H1 (cell line): ENCODE measurements around the gene NAA60. TPM values are rescaled to one million over a fixed set of nuclear protein-coding genes. Genes with fewer than 3 reads are reported as not detected.

Source experiments
- CTCF ChIA-PET: fragments of 300-600 bp; sonication (Branson Sonifier 250); formaldehyde crosslinking; loops from one replicate; lab custom pipeline; 2021; ENCODE audit not compliant: partially characterized antibody; lab: Charles Lee
- POLR2A ChIA-PET: fragments of 300-600 bp; sonication (Branson Sonifier 250); formaldehyde crosslinking; loops from one replicate; lab custom pipeline; 2021; ENCODE audit warnings: inconsistent platforms; ENCODE audit not compliant: partially characterized antibody; lab: Charles Lee
- DNase-seq, 2 experiments: peaks; one replicate each; pipeline versions ENCODE4 v3.0.0 to v3.0.0-alpha.2; 2010 to 2022; ENCODE audit warnings: low spot score in 2 of 2, low read depth in 1 of 2, mixed read lengths in 1 of 2
- FAIRE-seq: peaks from 2 replicates; lab custom pipeline; 2011; peaks lifted over from hg19 to GRCh38; lab: Jason Lieb, UNC
- H2AFZ ChIP-seq: 2 replicates; pipeline ENCODE4 v1.8.1; 2012; ENCODE audit warnings: low read length, inconsistent platforms
- H2AK5ac ChIP-seq: 2 replicates; pipeline ENCODE4 v1.6.1; 2013; ENCODE audit warnings: low read depth, low read length
- H2BK120ac ChIP-seq: replicated peaks from 2 replicates; pipeline ENCODE3; 2013; ENCODE audit warnings: low read depth, low read length, inconsistent platforms
- H2BK12ac ChIP-seq: 2 replicates; pipeline ENCODE4 v1.6.1; 2013; ENCODE audit warnings: low read depth, low read length
- H2BK15ac ChIP-seq: 2 replicates; pipeline ENCODE4 v1.6.1; 2013; ENCODE audit warnings: low read length
- H2BK20ac ChIP-seq: 2 replicates; pipeline ENCODE4 v1.6.1; 2013; ENCODE audit warnings: low read length
- H2BK5ac ChIP-seq: 2 replicates; pipeline ENCODE4 v1.6.1; 2013; ENCODE audit warnings: low read depth, low read length
- H3K14ac ChIP-seq: 2 replicates; pipeline ENCODE4 v1.6.1; 2013; ENCODE audit warnings: inconsistent platforms; ENCODE audit not compliant: insufficient read length
- H3K18ac ChIP-seq: 2 replicates; pipeline ENCODE4 v1.6.1; 2013; ENCODE audit warnings: low read length; ENCODE audit errors: extremely low read depth
- H3K23ac ChIP-seq: 2 replicates; pipeline ENCODE4 v1.6.1; 2013; ENCODE audit warnings: inconsistent platforms; ENCODE audit not compliant: insufficient read length
- H3K23me2 ChIP-seq: 2 replicates; pipeline ENCODE4 v1.6.1; 2013; ENCODE audit warnings: low read depth, low read length
- H3K27ac ChIP-seq: 2 replicates; pipeline ENCODE4 v1.6.1; 2011; ENCODE audit warnings: low read depth, low read length, inconsistent platforms
- H3K27me3 ChIP-seq, 4 experiments: replicated peaks in 1 of 4; 1 replicate in 1 of 4; 2 replicates in 3 of 4; pipeline versions ENCODE4 v1.6.1 to v1.8.1; 2011 to 2013; ENCODE audit warnings: low read length in 3 of 4, mild to moderate bottlenecking in 3 of 4, inconsistent platforms in 2 of 4, mixed read lengths in 2 of 4, moderate library complexity in 1 of 4; ENCODE audit not compliant: control insufficient read depth in 3 of 4, insufficient read depth in 3 of 4; ENCODE audit errors: extremely low read depth in 1 of 4
- H3K36me3 ChIP-seq, 4 experiments: 2 replicates each; pipeline versions ENCODE4 v1.6.1 to v1.8.1; 2011 to 2013; ENCODE audit warnings: mild to moderate bottlenecking in 4 of 4, low read length in 3 of 4, moderate library complexity in 2 of 4, control low read depth in 1 of 4, inconsistent platforms in 1 of 4; ENCODE audit not compliant: insufficient read depth in 4 of 4, control insufficient read depth in 2 of 4
- H3K4ac ChIP-seq: replicated peaks from 2 replicates; pipeline ENCODE3; 2013; ENCODE audit warnings: low read length, low read depth, mixed read lengths, inconsistent platforms; ENCODE audit not compliant: insufficient read length
- H3K4me1 ChIP-seq, 4 experiments: replicated peaks in 1 of 4; 1 replicate in 1 of 4; 2 replicates in 3 of 4; pipeline versions ENCODE4 v1.6.1 to v1.8.1; 2011 to 2013; ENCODE audit warnings: low read length in 3 of 4, inconsistent platforms in 2 of 4, mixed read lengths in 1 of 4; ENCODE audit not compliant: insufficient read depth in 4 of 4, control insufficient read depth in 3 of 4
- H3K4me2 ChIP-seq, 2 experiments: 2 replicates each; pipeline versions ENCODE4 v1.6.1 to v1.8.1; 2011 to 2013; ENCODE audit warnings: low read depth in 2 of 2, low read length in 2 of 2, control low read depth in 1 of 2, inconsistent platforms in 1 of 2, mild to moderate bottlenecking in 1 of 2; ENCODE audit not compliant: insufficient read depth in 1 of 2
- H3K4me3 ChIP-seq, 4 experiments: fragments of 200-600, 300-600 bp in 1 of 4; sonication (generic), shearing (Covaris generic), sonication (Bioruptor Twin) in 1 of 4; 2 replicates each; pipeline versions ENCODE4 v1.5.1 to v1.8.1; 2011 to 2016; ENCODE audit warnings: low read length in 4 of 4, low read depth in 3 of 4, control low read depth in 2 of 4, inconsistent platforms in 2 of 4, mild to moderate bottlenecking in 2 of 4, mixed read lengths in 1 of 4, moderate library complexity in 1 of 4; ENCODE audit not compliant: insufficient read depth in 2 of 4; ENCODE audit errors: extremely low read depth in 1 of 4
- H3K56ac ChIP-seq: replicated peaks from 2 replicates; pipeline ENCODE3; 2013; ENCODE audit warnings: low read depth, mild to moderate bottlenecking, mixed read lengths, low read length, inconsistent platforms; ENCODE audit not compliant: insufficient read length
- H3K79me1 ChIP-seq: 2 replicates; pipeline ENCODE4 v1.6.1; 2013; ENCODE audit warnings: low read depth, low read length, control low read depth
- H3K79me2 ChIP-seq, 2 experiments: 2 replicates each; pipeline versions ENCODE4 v1.6.1 to v1.8.1; 2012 to 2013; ENCODE audit warnings: low read length in 2 of 2, mild to moderate bottlenecking in 2 of 2, inconsistent platforms in 1 of 2; ENCODE audit not compliant: insufficient read depth in 2 of 2, control insufficient read depth in 1 of 2
- H3K9ac ChIP-seq, 4 experiments: replicated peaks in 1 of 4; 1 replicate in 1 of 4; 2 replicates in 3 of 4; pipeline versions ENCODE4 v1.6.1 to v1.8.1; 2011 to 2013; ENCODE audit warnings: low read depth in 3 of 4, low read length in 3 of 4, control low read depth in 2 of 4, mild to moderate bottlenecking in 2 of 4, moderate library complexity in 2 of 4, inconsistent platforms in 1 of 4; ENCODE audit errors: extremely low read depth in 1 of 4
- H3K9me3 ChIP-seq, 2 experiments: 2 replicates each; pipeline versions ENCODE4 v1.6.1 to v1.8.1; 2012 to 2013; ENCODE audit warnings: mild to moderate bottlenecking in 2 of 2, moderate library complexity in 2 of 2, control low read depth in 1 of 2, inconsistent platforms in 1 of 2, low read depth in 1 of 2, low read length in 1 of 2, mixed read lengths in 1 of 2; ENCODE audit not compliant: insufficient read depth in 2 of 2
- H4K20me1 ChIP-seq, 2 experiments: replicated peaks in 1 of 2; 2 replicates each; pipeline versions ENCODE3 to v1.8.1; 2011 to 2013; ENCODE audit warnings: inconsistent platforms in 2 of 2, low read length in 2 of 2, mild to moderate bottlenecking in 1 of 2; ENCODE audit not compliant: insufficient read depth in 2 of 2, control insufficient read depth in 1 of 2
- H4K5ac ChIP-seq: 2 replicates; pipeline ENCODE4 v1.6.1; 2013; ENCODE audit warnings: low read length, low read depth, mixed read lengths, inconsistent platforms; ENCODE audit not compliant: insufficient read length
- H4K8ac ChIP-seq: 2 replicates; pipeline ENCODE4 v1.8.0; 2013; ENCODE audit warnings: mild to moderate bottlenecking, moderate library complexity, low read length, inconsistent platforms; ENCODE audit not compliant: insufficient read depth; ENCODE audit errors: extremely low read depth
- H4K91ac ChIP-seq: replicated peaks from 2 replicates; pipeline ENCODE3; 2013; ENCODE audit warnings: low read length, mixed read lengths, inconsistent platforms; ENCODE audit not compliant: insufficient read length
- CREB1 ChIP-seq: IDR thresholded peaks from 2 replicates; pipeline ENCODE4 v1.6.1; 2012; ENCODE audit warnings: inconsistent platforms
- KDM5A ChIP-seq: fragments of 200-600 bp; IDR thresholded peaks from 2 replicates; pipeline ENCODE4 v1.7.1; 2012; ENCODE audit warnings: mild to moderate bottlenecking, low read length, inconsistent platforms, mixed read lengths
- RAD21 ChIP-seq, 2 experiments: IDR thresholded peaks in 1 of 2; conservative IDR thresholded peaks in 1 of 2; 2 replicates each; pipeline ENCODE4 v1.6.1; 2011; ENCODE audit warnings: low read depth in 2 of 2, low read length in 2 of 2, improper control_type of control experiment in 1 of 2, inconsistent platforms in 1 of 2, mild to moderate bottlenecking in 1 of 2, moderate library complexity in 1 of 2
- RNF2 ChIP-seq: fragments of 200-900, 300-1000 bp; sonication (generic); IDR thresholded peaks from 2 replicates; pipeline ENCODE4 v1.7.1; 2016; ENCODE audit warnings: borderline replicate concordance, low read depth, mild to moderate bottlenecking, antibody characterized with exemption, low read length; ENCODE audit not compliant: poor library complexity, severe bottlenecking; ENCODE audit errors: missing control alignments
- SP4 ChIP-seq: IDR thresholded peaks from 2 replicates; pipeline ENCODE4 v1.6.1; 2012; ENCODE audit warnings: low read length, inconsistent platforms
- TBP ChIP-seq: IDR thresholded peaks from 2 replicates; pipeline ENCODE4 v1.6.1; 2011; ENCODE audit warnings: low read depth, low read length, improper control_type of control experiment
- WGBS, 2 experiments: shearing (Covaris generic) in 1 of 2; methylation state at CpG; one replicate each; pipeline versions ENCODE4 v1.1.6 to v1.1.7; 2013 to 2015; ENCODE audit warnings: low lambda C conversion rate in 2 of 2, mixed read lengths in 2 of 2, inconsistent platforms in 1 of 2, low coverage in 1 of 2, missing lambda C conversion rate in 1 of 2; ENCODE audit not compliant: insufficient replicate concordance in 2 of 2, insufficient coverage in 1 of 2, insufficient read length in 1 of 2; ENCODE audit errors: extremely low coverage in 1 of 2, missing lambda C conversion rate in 1 of 2; 5-methylcytosine and 5-hydroxymethylcytosine counted together
- polyA plus RNA-seq, 7 experiments: library from polyadenylated mRNA; depleted of rRNA in 3 of 7; stranded (reverse) in 5 of 7; unstranded in 2 of 7; fragments of >200 nt in 5 of 7; fragments of 200-250 nt in 2 of 7; gene quantifications; 1 replicate in 5 of 7; 2 replicates in 1 of 7; 4 replicates in 1 of 7; pipeline versions ENCODE4 v1.2.1 to v1.2.3, GENCODE V29; 2011 to 2013; ENCODE audit warnings: missing spikeins in 2 of 7, mixed read lengths in 2 of 7
- total RNA-seq: library from RNA; stranded (reverse); fragmentation: NEBNext Ultra II Directional; extraction: Animal tissue kit (Norgen Biotek cat#: 25700); gene quantifications from 2 replicates; pipeline ENCODE4 v1.2.1, GENCODE V29; 2021

The NAA60 gene
- total and polyA plus RNA-seq, 2 of the 8 experiments (the other 6 are each of a cell fraction or from before 2014, with no cell fraction given) = 34.1 to 47.6 TPM

- Histone ChIP-seq H3K79me1 (no peaks in the 10 kb centered on the region), H3K27me3 (no peaks in the 10 kb centered on the region), H4K5ac (no peak overlapping the region), H3K36me3 (peaks cover 3 to 23% (median 12%) of the 10 kb centered on the region in 4 experiments; a peak in 7 of 8 replicates), H3K23me2 (no peaks in the 10 kb centered on the region), H3K4me2 (no peak overlapping the region), H3K79me2 (no peaks in the 10 kb centered on the region), H4K8ac (no peak overlapping the region), H3K18ac (no peak overlapping the region), H2BK12ac (no peak overlapping the region), H2BK20ac (no peak overlapping the region), H2BK120ac (no peak overlapping the region), H3K9ac (no peak overlapping the region), H3K4me1 (no peaks in the 10 kb centered on the region), H3K14ac (no peak overlapping the region), H4K20me1 (peaks cover 0 to 1% of the 10 kb centered on the region in 2 experiments), H3K27ac (no peak overlapping the region), H3K56ac (no peak overlapping the region), H2AFZ (no peak overlapping the region), H3K4me3 (no peak overlapping the region), H3K23ac (no peak overlapping the region), H2BK15ac (no peak overlapping the region), H3K9me3 (no peaks in the 10 kb centered on the region), H3K4ac (no peak overlapping the region), H2AK5ac (no peak overlapping the region), H4K91ac (no peak overlapping the region), H2BK5ac (no peak overlapping the region)
- no peak for DNase-seq
- no peak for FAIRE-seq
- CTCF ChIA-PET = interaction anchor here (0.6 to 3.5 kb wide), 5 partner anchors 9 to 183 kb away, joined by 3 to 15 read pairs (median 3); no protein-coding TSS in a partner anchor
- POLR2A ChIA-PET = no interaction called here
- no peak for TF ChIP-seq KDM5A
- no peak for TF ChIP-seq SP4
- TF ChIP-seq RNF2 = no peak
- no peak for TF ChIP-seq CREB1
- TF ChIP-seq RAD21 (IDR thresholded peaks at IDR 0.05 in 1 of 2, conservative IDR thresholded peaks at IDR 0.05 in 1 of 2; ENCODE audit: low read depth in 2 of 2, low read length in 2 of 2) = no peak
- no peak for TF ChIP-seq TBP
- WGBS, 2 experiments = 100% methylated on average over 2 of the region's 2 CpGs; no CpG with 5 or more reads in 1 of the 2 experiments
These were observed 84.9 kb downstream of the NAA60 start for GRCh38 chr16:3528406-3528805.
